Measurements from ENCODE around the gene PKP1.

The PKP1 gene

GRCh38 chr1:201283836-201284553, 689 bp downstream of the PKP1 start:
- no peak for DNase-seq

GRCh38 chr1:201284636-201285035, 1.3 kb downstream of the PKP1 start:
- DNase-seq = no peak

GRCh38 chr1:201285846-201286245, 2.5 kb downstream of the PKP1 start:
- no peak for DNase-seq

GRCh38 chr1:201286445-201286844, 3.1 kb downstream of the PKP1 start:
- DNase-seq = no peak

- no peak for DNase-seq
Measured at GRCh38 chr1:201288007-201288406, 4.7 kb downstream of the PKP1 start.

- DNase-seq = no peak
Measured at GRCh38 chr1:201288765-201289164, 5.5 kb downstream of the PKP1 start.

- DNase-seq = no peak
Measured at GRCh38 chr1:201290551-201290950, 7.2 kb downstream of the PKP1 start.

- DNase-seq = no peak
Measured at GRCh38 chr1:201291916-201292315, 8.6 kb downstream of the PKP1 start.

- DNase-seq = no peak
Measured at GRCh38 chr1:201294876-201295275, 11.6 kb downstream of the PKP1 start.

- no peak for DNase-seq
Measured at GRCh38 chr1:201295346-201295745, 12.0 kb downstream of the PKP1 start.

- no peak for DNase-seq
Measured at GRCh38 chr1:201295861-201296260, 12.6 kb downstream of the PKP1 start.

- no peak for DNase-seq
Measured at GRCh38 chr1:201296352-201296751, 13.0 kb downstream of the PKP1 start.

- no peak for DNase-seq
Measured at GRCh38 chr1:201298396-201299381, 15.4 kb downstream of the PKP1 start.

- no peak for DNase-seq
Measured at GRCh38 chr1:201299968-201300367, 16.7 kb downstream of the PKP1 start.

- no peak for DNase-seq
Measured at GRCh38 chr1:201300641-201301040, 17.3 kb downstream of the PKP1 start.

GRCh38 chr1:201302163-201303152, 19.2 kb downstream of the PKP1 start:
- no peak for DNase-seq

GRCh38 chr1:201304126-201304525, 20.8 kb downstream of the PKP1 start:
- no peak for DNase-seq

- no peak for DNase-seq
Measured at GRCh38 chr1:201305815-201306214, 22.5 kb downstream of the PKP1 start.

GRCh38 chr1:201307231-201307630, 23.9 kb downstream of the PKP1 start:
- no peak for DNase-seq

- DNase-seq = no peak
Measured at GRCh38 chr1:201307760-201308499, 24.6 kb downstream of the PKP1 start.

GRCh38 chr1:201309416-201309815, 26.1 kb downstream of the PKP1 start:
- DNase-seq = no peak

Measured in NK-92 treated with Interleukin-12 subunit alpha and Interleukin-12 subunit beta, amount 100 ng/mL, for 24 hours (cell line).